Fibroblast of lung (primary cell): ENCODE results near the gene C16orf74. TPM values are rescaled to one million over a fixed set of nuclear protein-coding genes. Genes with fewer than 3 reads are reported as not detected.

Experiments
- DNase-seq, 2 donors: peaks; one replicate each; pipeline versions ENCODE4 v3.0.0 to v3.0.0-alpha.2; 2010; ENCODE audit warnings: low read depth in 2 of 2
- H2AFZ ChIP-seq: 2 replicates; pipeline ENCODE4 v1.5.1; 2012; ENCODE audit warnings: low read length, control low read depth, inconsistent platforms
- H3K27ac ChIP-seq: 2 replicates; pipeline ENCODE4 v1.5.1; 2011; ENCODE audit warnings: low read length, control low read depth; ENCODE audit not compliant: insufficient read depth
- H3K27me3 ChIP-seq: 2 replicates; pipeline ENCODE4 v1.5.1; 2011; ENCODE audit warnings: mild to moderate bottlenecking, low read length; ENCODE audit not compliant: control insufficient read depth, insufficient read depth
- H3K36me3 ChIP-seq: 2 replicates; pipeline ENCODE4 v1.5.1; 2011; ENCODE audit warnings: low read length; ENCODE audit not compliant: control insufficient read depth, insufficient read depth
- H3K4me1 ChIP-seq: 2 replicates; pipeline ENCODE4 v1.5.1; 2011; ENCODE audit warnings: low read length; ENCODE audit not compliant: control insufficient read depth, insufficient read depth; ENCODE audit errors: extremely low read depth
- H3K4me2 ChIP-seq: 2 replicates; pipeline ENCODE4 v1.5.1; 2011; ENCODE audit warnings: low read length, control low read depth; ENCODE audit not compliant: insufficient read depth; ENCODE audit errors: extremely low read depth
- H3K4me3 ChIP-seq, 4 experiments: fragments of 200-600 bp in 1 of 4; sonication (generic) in 1 of 4; replicated peaks in 1 of 4; 2 replicates each; pipeline ENCODE4 v1.5.1; 2011 to 2016; ENCODE audit warnings: low read length in 4 of 4, low read depth in 3 of 4, mild to moderate bottlenecking in 3 of 4, control low read depth in 2 of 4, inconsistent platforms in 1 of 4, mixed read lengths in 1 of 4; ENCODE audit not compliant: insufficient read depth in 1 of 4; ENCODE audit errors: control extremely low read depth in 1 of 4
- H3K79me2 ChIP-seq: 2 replicates; pipeline ENCODE4 v1.5.1; 2012; ENCODE audit warnings: mild to moderate bottlenecking, low read length, inconsistent platforms; ENCODE audit not compliant: control insufficient read depth, insufficient read depth
- H3K9ac ChIP-seq: 2 replicates; pipeline ENCODE4 v1.5.1; 2011; ENCODE audit warnings: mild to moderate bottlenecking, low read length, control low read depth; ENCODE audit not compliant: insufficient read depth
- H3K9me3 ChIP-seq: 2 replicates; pipeline ENCODE4 v1.5.1; 2012; ENCODE audit warnings: low read depth, low read length; ENCODE audit not compliant: control insufficient read depth, insufficient read depth
- H4K20me1 ChIP-seq: 2 replicates; pipeline ENCODE4 v1.5.1; 2011; ENCODE audit warnings: low read length; ENCODE audit not compliant: control insufficient read depth, insufficient read depth; ENCODE audit errors: extremely low read depth
- CTCF ChIP-seq, 2 donors: IDR thresholded peaks in 1 of 2; conservative IDR thresholded peaks in 1 of 2; 1 replicate in 1 of 2; 2 replicates in 1 of 2; pipeline ENCODE4 v1.5.1; 2011 to 2012; ENCODE audit warnings: low read length in 2 of 2, control low read depth in 1 of 2, inconsistent platforms in 1 of 2, low read depth in 1 of 2, mild to moderate bottlenecking in 1 of 2
- EZH2 ChIP-seq: IDR thresholded peaks from 2 replicates; pipeline ENCODE4 v1.5.1; 2012; ENCODE audit warnings: low read length, control low read depth, mild to moderate bottlenecking; ENCODE audit errors: missing control alignments
- polyA plus RNA-seq, 2 donors: library from polyadenylated mRNA; depleted of rRNA in 1 of 2; stranded (reverse) in 1 of 2; unstranded in 1 of 2; fragments of >200 nt; gene quantifications; 2 replicates each; pipeline ENCODE4 v1.2.1, GENCODE V29; 2011 to 2012; ENCODE audit warnings: missing spikeins in 1 of 2
- total RNA-seq: library from RNA; depleted of rRNA; stranded (reverse); fragments of >200 nt; gene quantifications from 2 replicates; pipeline ENCODE4 v1.2.1, GENCODE V29; 2014

C16orf74 gene
- total and polyA plus RNA-seq, 2 donors (not counting 1 experiment from before 2014, with no cell fraction given): 4.6 to 6.4 TPM

- DNase-seq: no peak
- Histone ChIP-seq H3K27ac (no peak overlapping the region), H3K27me3 (no peaks in the 10 kb centered on the region)
These were observed 45.7 kb downstream of the C16orf74 start for GRCh38 chr16:85704900-85705846.

GRCh38 chr16:85704011-85704410, 46.9 kb downstream of the C16orf74 start:
- Histone ChIP-seq H3K27ac (no peak overlapping the region), H3K9ac (no peak overlapping the region), H3K4me1 (no peaks in the 10 kb centered on the region), H3K4me3 (no peak overlapping the region), H3K79me2 (no peaks in the 10 kb centered on the region), H3K9me3 (no peaks in the 10 kb centered on the region), H3K4me2 (no peak overlapping the region), H4K20me1 (no peaks in the 10 kb centered on the region), H3K36me3 (no peaks in the 10 kb centered on the region), H2AFZ (no peak overlapping the region), H3K27me3 (no peaks in the 10 kb centered on the region)
- TF ChIP-seq CTCF (conservative IDR thresholded peaks at IDR 0.05 in 1 of 2, IDR thresholded peaks at IDR 0.05 in 1 of 2; ENCODE audit: low read depth in 1 of 2, low read length in 2 of 2) (no peak), EZH2 (no peak)
- DNase-seq: no peak

More at GRCh38 chr16:85704900-85705846, 45.7 kb downstream of the C16orf74 start:
- TF ChIP-seq EZH2 (no peak), CTCF (conservative IDR thresholded peaks at IDR 0.05 in 1 of 2, IDR thresholded peaks at IDR 0.05 in 1 of 2; ENCODE audit: low read depth in 1 of 2, low read length in 2 of 2) (no peak)
- Histone ChIP-seq H2AFZ (no peak overlapping the region), H3K36me3 (peaks cover 2% of the 10 kb centered on the region), H3K4me3 (no peak overlapping the region), H3K79me2 (no peaks in the 10 kb centered on the region), H3K4me1 (no peaks in the 10 kb centered on the region), H3K9me3 (no peaks in the 10 kb centered on the region), H3K4me2 (no peak overlapping the region), H3K9ac (no peak overlapping the region), H4K20me1 (no peaks in the 10 kb centered on the region)

GRCh38 chr16:85699628-85700027, 51.3 kb downstream of the C16orf74 start:
- Histone ChIP-seq H3K27ac (no peak overlapping the region), H3K79me2 (no peaks in the 10 kb centered on the region), H3K4me1 (no peaks in the 10 kb centered on the region), H3K27me3 (peaks cover 14% of the 10 kb centered on the region), H3K4me2 (no peak overlapping the region), H3K4me3 (no peak overlapping the region), H2AFZ (no peak overlapping the region), H3K9me3 (no peaks in the 10 kb centered on the region), H4K20me1 (no peaks in the 10 kb centered on the region), H3K9ac (no peak overlapping the region), H3K36me3 (no peaks in the 10 kb centered on the region)
- DNase-seq: peak; percentile 18 to 57
- no peak for TF ChIP-seq EZH2
- TF ChIP-seq CTCF (conservative IDR thresholded peaks at IDR 0.05 in 1 of 2, IDR thresholded peaks at IDR 0.05 in 1 of 2; ENCODE audit: low read depth in 1 of 2, low read length in 2 of 2): no peak
